NCI-H446 (cell line): ENCODE data around the gene NIPSNAP2.
"Not testable (repeated sequence)": the region's sequence is repeated elsewhere in the genome, so short reads cannot be mapped to it uniquely, and the experiment has no call there.

Experiments used
- DNase-seq, 2 experiments: peaks; one replicate each; lab custom pipeline; 2025; lab: John Stamatoyannopoulos, UW

Gene NIPSNAP2

GRCh38 chr7:56047446-56048116 lies 83.2 kb downstream of the NIPSNAP2 start:
- DNase-seq, result not testable (repeated sequence)

- no peak for DNase-seq
Measured at GRCh38 chr7:56048245-56048644, 83.9 kb downstream of the NIPSNAP2 start.

- peak in 1 of 2 experiments; percentile 15 for DNase-seq
Measured at GRCh38 chr7:56048763-56049162, 84.4 kb downstream of the NIPSNAP2 start.
